AG09319 (cell line): ENCODE measurements around the gene CPEB4.

Experiments used
- DNase-seq: peaks from one replicate; pipeline ENCODE4 v3.0.0-alpha.2; 2010; ENCODE audit warnings: low read depth; ENCODE audit errors: extremely low read depth
- CTCF ChIP-seq: IDR thresholded peaks from 2 replicates; pipeline ENCODE4 v1.5.1; 2011; ENCODE audit warnings: low read depth, mild to moderate bottlenecking, inconsistent platforms, low read length, moderate library complexity

CPEB4 gene

GRCh38 chr5:173846929-173847501, 41.1 kb upstream of the CPEB4 start:
- TF ChIP-seq CTCF: no peak

GRCh38 chr5:173848986-173849596, 39.1 kb upstream of the CPEB4 start:
- no peak for TF ChIP-seq CTCF
- no peak for DNase-seq

More at GRCh38 chr5:173846929-173847501, 41.1 kb upstream of the CPEB4 start:
- DNase-seq: no peak

GRCh38 chr5:173849908-173850307, 38.2 kb upstream of the CPEB4 start:
- TF ChIP-seq CTCF: no peak
- no peak for DNase-seq

GRCh38 chr5:173850659-173851058, 37.5 kb upstream of the CPEB4 start:
- no peak for DNase-seq
- no peak for TF ChIP-seq CTCF

- no peak for DNase-seq
- TF ChIP-seq CTCF: no peak
Measured at GRCh38 chr5:173851595-173852243, 36.4 kb upstream of the CPEB4 start.

- TF ChIP-seq CTCF: no peak
- DNase-seq: no peak
Measured at GRCh38 chr5:173852790-173853359, 35.3 kb upstream of the CPEB4 start.
